ENCODE results near the gene CPB2. TPM values are rescaled to one million over a fixed set of nuclear protein-coding genes. Genes with fewer than 3 reads are reported as not detected.
A peak's percentile ranks its signal among the peaks of the same experiment; 100 is the strongest.

The CPB2 gene
- total RNA-seq, 1 donor from 2014 or later: not detected

DNA sequence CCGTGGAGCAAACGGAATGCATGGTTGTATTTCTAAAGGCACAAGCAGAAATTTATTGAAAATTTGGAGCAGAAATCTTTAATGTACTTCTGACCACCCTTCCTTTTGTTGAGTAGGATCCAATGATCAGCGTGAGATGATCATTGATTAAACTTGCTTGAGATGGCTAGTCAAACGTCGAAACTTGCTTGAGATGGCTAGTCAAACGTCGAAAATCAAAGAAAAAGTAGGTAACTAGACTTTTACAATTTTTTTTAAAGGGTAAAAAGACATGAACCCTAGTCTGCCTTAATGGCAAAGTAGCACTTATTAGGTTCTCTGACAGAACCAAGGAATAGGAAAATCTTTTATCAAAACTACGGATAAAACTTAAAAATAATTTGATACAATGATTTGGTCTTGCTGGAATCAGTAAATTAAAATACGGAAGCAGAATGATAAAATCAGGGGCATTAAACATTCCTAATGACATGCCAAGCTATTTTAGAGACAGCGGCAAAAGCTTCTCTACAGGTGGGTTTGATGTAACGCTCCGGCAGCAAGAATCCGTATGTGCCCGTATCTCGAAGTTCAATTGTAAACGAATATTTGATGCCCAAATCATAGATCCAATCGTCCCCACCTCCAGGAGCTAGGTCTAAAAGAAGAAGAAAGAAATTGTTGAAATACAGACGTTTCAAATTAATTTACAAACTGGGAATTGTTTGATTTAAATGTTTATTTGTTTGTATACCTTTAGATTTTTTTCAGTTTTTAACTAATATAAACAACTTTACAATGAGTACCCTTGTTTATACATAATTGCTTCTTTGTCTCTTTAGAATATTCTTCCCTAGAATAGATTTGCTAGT lies 51.4 kb downstream of the CPB2 start:
- H3K4me1 ChIP-seq (ENCODE audit: control insufficient read depth in 3 of 3, insufficient read depth in 3 of 3, low read length in 3 of 3): peaks cover 8 to 19% (median 10%) of the 10 kb centered on the region in 3 donors
- H3K27ac ChIP-seq (ENCODE audit: low read depth, low read length): peak overlapping the region; percentile 92
- no peaks in the 10 kb centered on the region for H3K36me3 ChIP-seq (ENCODE audit: control insufficient read depth in 3 of 3, insufficient read depth in 3 of 3, low read length in 3 of 3)
- H3K9ac ChIP-seq (ENCODE audit: low read depth in 1 of 3, low read length in 3 of 3): peak overlapping the region; percentile 80 to 94 (median 90)
- H3K9me3 ChIP-seq (ENCODE audit: control insufficient read depth in 3 of 3, low read length in 3 of 3): no peaks in the 10 kb centered on the region
- H3K27me3 ChIP-seq (ENCODE audit: control insufficient read depth in 3 of 3, insufficient read depth in 3 of 3, low read length in 3 of 3): no peaks in the 10 kb centered on the region
- H3K4me3 ChIP-seq (ENCODE audit: low read length in 3 of 3): peak overlapping the region; percentile 73 to 98 (median 91)

DNA sequence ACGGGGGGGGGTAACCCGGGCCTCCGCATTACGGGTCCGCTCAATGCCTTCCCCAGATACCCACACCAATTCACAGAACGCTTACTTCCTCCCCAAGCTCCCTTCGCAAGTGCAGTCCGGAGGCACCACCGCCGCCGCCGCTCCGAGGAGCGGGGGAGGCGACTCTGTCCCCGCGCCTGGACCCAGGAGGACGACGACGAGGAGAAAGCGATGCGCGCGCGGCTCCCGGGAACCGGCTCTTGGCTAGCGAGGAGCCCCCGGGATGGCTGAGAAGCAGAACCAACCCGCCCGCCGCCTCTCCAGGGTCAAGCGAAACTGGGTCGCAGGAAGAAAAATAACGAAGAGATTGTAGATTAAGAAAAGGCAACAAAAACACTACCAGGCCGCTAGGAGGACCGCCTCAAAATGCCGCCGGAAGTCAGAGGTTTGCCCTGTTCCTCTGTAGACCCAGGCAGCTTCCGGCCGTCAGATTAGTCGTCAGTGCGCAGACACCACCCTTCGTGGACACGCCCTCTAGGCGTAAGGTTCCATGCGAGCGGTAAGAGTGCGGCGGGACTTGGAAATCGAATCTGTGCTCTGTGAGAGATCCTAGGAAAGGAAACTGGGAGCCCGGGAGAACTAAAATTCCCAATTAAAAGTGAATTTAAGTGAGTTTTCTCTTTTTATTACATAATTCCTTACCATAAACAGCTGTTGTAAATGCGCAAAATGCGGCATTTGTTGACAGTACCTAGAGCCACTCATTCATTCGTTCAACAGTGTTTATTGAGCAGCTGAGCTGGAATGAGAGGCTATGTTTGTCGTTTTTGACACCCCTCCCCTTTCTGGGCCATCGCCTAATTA lies 52.3 kb downstream of the CPB2 start, which contains the start of gene ZC3H13:
Gene ZC3H13 (minus strand): TSS at position 428 of the 843 bp plus-strand sequence. CDS start 7,239 bp downstream, outside the sequence.
- peak within 1 kb of the TSS; percentile 73 to 98 (median 91) for H3K4me3 ChIP-seq (ENCODE audit: low read length in 3 of 3)
- peaks cover 8 to 19% (median 10%) of the 10 kb centered on the region in 3 donors for H3K4me1 ChIP-seq (ENCODE audit: control insufficient read depth in 3 of 3, insufficient read depth in 3 of 3, low read length in 3 of 3)
- no peaks in the 10 kb centered on the region for H3K36me3 ChIP-seq (ENCODE audit: control insufficient read depth in 3 of 3, insufficient read depth in 3 of 3, low read length in 3 of 3)
- H3K9ac ChIP-seq (ENCODE audit: low read depth in 1 of 3, low read length in 3 of 3): peak within 1 kb of the TSS; percentile 80 to 94 (median 90)
- H3K27me3 ChIP-seq (ENCODE audit: control insufficient read depth in 3 of 3, insufficient read depth in 3 of 3, low read length in 3 of 3): no peaks in the 10 kb centered on the region
- H3K9me3 ChIP-seq (ENCODE audit: control insufficient read depth in 3 of 3, low read length in 3 of 3): no peaks in the 10 kb centered on the region
- peak within 1 kb of the TSS; percentile 92 for H3K27ac ChIP-seq (ENCODE audit: low read depth, low read length)

GRCh38 chr13:46051968-46052318 lies 52.9 kb downstream of the CPB2 start:
- H3K27me3 ChIP-seq (ENCODE audit: control insufficient read depth in 3 of 3, insufficient read depth in 3 of 3, low read length in 3 of 3): no peaks in the 10 kb centered on the region
- H3K9me3 ChIP-seq (ENCODE audit: control insufficient read depth in 3 of 3, low read length in 3 of 3): no peaks in the 10 kb centered on the region
- H3K9ac ChIP-seq (ENCODE audit: low read depth in 1 of 3, low read length in 3 of 3): peak overlapping the region; percentile 80 to 94 (median 90)
- peak overlapping the region; percentile 92 for H3K27ac ChIP-seq (ENCODE audit: low read depth, low read length)
- H3K36me3 ChIP-seq (ENCODE audit: control insufficient read depth in 3 of 3, insufficient read depth in 3 of 3, low read length in 3 of 3): no peaks in the 10 kb centered on the region
- H3K4me3 ChIP-seq (ENCODE audit: low read length in 3 of 3): peak overlapping the region; percentile 73 to 98 (median 91)
- H3K4me1 ChIP-seq (ENCODE audit: control insufficient read depth in 3 of 3, insufficient read depth in 3 of 3, low read length in 3 of 3): peaks cover 8 to 19% (median 10%) of the 10 kb centered on the region in 3 donors

GRCh38 chr13:46050771-46051170 lies 54.1 kb downstream of the CPB2 start:
- Histone ChIP-seq H3K9me3 (ENCODE audit: control insufficient read depth in 3 of 3, low read length in 3 of 3) (no peaks in the 10 kb centered on the region), H3K36me3 (ENCODE audit: control insufficient read depth in 3 of 3, insufficient read depth in 3 of 3, low read length in 3 of 3) (no peaks in the 10 kb centered on the region), H3K4me3 (ENCODE audit: low read length in 3 of 3) (peak overlapping the region in 1 of 3 donors; percentile 11), H3K27me3 (ENCODE audit: control insufficient read depth in 3 of 3, insufficient read depth in 3 of 3, low read length in 3 of 3) (no peaks in the 10 kb centered on the region), H3K27ac (ENCODE audit: low read depth, low read length) (no peak overlapping the region), H3K4me1 (ENCODE audit: control insufficient read depth in 3 of 3, insufficient read depth in 3 of 3, low read length in 3 of 3) (peaks cover 8 to 19% (median 10%) of the 10 kb centered on the region in 3 donors), H3K9ac (ENCODE audit: low read depth in 1 of 3, low read length in 3 of 3) (no peak overlapping the region)

DNA sequence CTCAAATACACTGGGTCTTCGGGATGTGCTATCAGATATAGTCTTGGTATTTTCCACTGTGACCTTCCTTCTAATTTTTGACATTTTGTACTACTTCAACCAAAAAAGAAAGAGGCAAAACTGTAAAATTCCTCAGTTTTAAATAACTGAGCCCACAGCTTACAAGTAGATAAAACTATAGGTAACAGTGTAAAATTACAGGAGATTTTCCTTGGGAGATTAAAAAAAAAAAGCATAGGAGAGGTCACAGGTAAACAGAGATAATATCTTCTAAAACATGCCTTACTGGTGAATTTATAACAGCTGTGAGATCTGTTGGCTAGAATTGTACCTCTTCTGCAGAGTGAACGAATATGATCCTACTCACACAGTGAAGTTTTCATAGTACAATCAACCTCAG lies 59.4 kb downstream of the CPB2 start:
- Histone ChIP-seq H3K4me3 (ENCODE audit: low read length in 3 of 3) (no peak overlapping the region), H3K4me1 (ENCODE audit: control insufficient read depth in 3 of 3, insufficient read depth in 3 of 3, low read length in 3 of 3) (no peaks in the 10 kb centered on the region), H3K9ac (ENCODE audit: low read depth in 1 of 3, low read length in 3 of 3) (peak overlapping the region in 1 of 3 donors; percentile 51), H3K9me3 (ENCODE audit: control insufficient read depth in 3 of 3, low read length in 3 of 3) (no peaks in the 10 kb centered on the region), H3K27ac (ENCODE audit: low read depth, low read length) (no peak overlapping the region), H3K27me3 (ENCODE audit: control insufficient read depth in 3 of 3, insufficient read depth in 3 of 3, low read length in 3 of 3) (no peaks in the 10 kb centered on the region), H3K36me3 (ENCODE audit: control insufficient read depth in 3 of 3, insufficient read depth in 3 of 3, low read length in 3 of 3) (peaks cover 0 to 9% (median 8%) of the 10 kb centered on the region in 3 donors)

- no peaks in the 10 kb centered on the region for H3K27me3 ChIP-seq (ENCODE audit: control insufficient read depth in 3 of 3, insufficient read depth in 3 of 3, low read length in 3 of 3)
- no peak overlapping the region for H3K9ac ChIP-seq (ENCODE audit: low read depth in 1 of 3, low read length in 3 of 3)
- H3K9me3 ChIP-seq (ENCODE audit: control insufficient read depth in 3 of 3, low read length in 3 of 3): no peaks in the 10 kb centered on the region
- H3K4me1 ChIP-seq (ENCODE audit: control insufficient read depth in 3 of 3, insufficient read depth in 3 of 3, low read length in 3 of 3): no peaks in the 10 kb centered on the region
- H3K27ac ChIP-seq (ENCODE audit: low read depth, low read length): no peak overlapping the region
- no peak overlapping the region for H3K4me3 ChIP-seq (ENCODE audit: low read length in 3 of 3)
- peaks cover 0 to 9% (median 8%) of the 10 kb centered on the region in 3 donors for H3K36me3 ChIP-seq (ENCODE audit: control insufficient read depth in 3 of 3, insufficient read depth in 3 of 3, low read length in 3 of 3)
Observed at GRCh38 chr13:46043647-46044046, 61.2 kb downstream of the CPB2 start.

DNA sequence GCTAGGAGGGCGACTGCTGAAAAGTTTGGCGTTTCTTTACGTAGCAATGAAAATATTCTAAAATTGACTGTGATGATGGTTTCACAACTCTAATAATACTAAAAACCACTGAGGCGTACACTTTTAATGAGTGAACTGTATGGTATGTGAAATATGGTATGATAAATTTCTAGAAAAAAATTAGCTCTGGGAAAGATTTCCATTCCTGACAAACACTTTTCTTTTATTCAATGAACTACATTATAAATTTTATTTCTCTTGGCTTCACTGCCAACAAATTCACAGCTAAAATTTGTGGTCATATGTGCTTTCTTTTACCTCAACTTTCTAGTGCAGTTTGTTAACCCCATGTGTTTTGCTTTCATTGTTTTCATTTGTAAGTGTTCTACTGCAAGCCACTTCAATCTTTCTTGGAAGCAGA lies 63.4 kb downstream of the CPB2 start:
- H3K4me3 ChIP-seq (ENCODE audit: low read length in 3 of 3): no peak overlapping the region
- no peak overlapping the region for H3K9ac ChIP-seq (ENCODE audit: low read depth in 1 of 3, low read length in 3 of 3)
- no peaks in the 10 kb centered on the region for H3K9me3 ChIP-seq (ENCODE audit: control insufficient read depth in 3 of 3, low read length in 3 of 3)
- H3K4me1 ChIP-seq (ENCODE audit: control insufficient read depth in 3 of 3, insufficient read depth in 3 of 3, low read length in 3 of 3): no peaks in the 10 kb centered on the region
- H3K36me3 ChIP-seq (ENCODE audit: control insufficient read depth in 3 of 3, insufficient read depth in 3 of 3, low read length in 3 of 3): peaks cover 0 to 17% (median 14%) of the 10 kb centered on the region in 3 donors
- no peak overlapping the region for H3K27ac ChIP-seq (ENCODE audit: low read depth, low read length)
- H3K27me3 ChIP-seq (ENCODE audit: control insufficient read depth in 3 of 3, insufficient read depth in 3 of 3, low read length in 3 of 3): no peaks in the 10 kb centered on the region

DNA sequence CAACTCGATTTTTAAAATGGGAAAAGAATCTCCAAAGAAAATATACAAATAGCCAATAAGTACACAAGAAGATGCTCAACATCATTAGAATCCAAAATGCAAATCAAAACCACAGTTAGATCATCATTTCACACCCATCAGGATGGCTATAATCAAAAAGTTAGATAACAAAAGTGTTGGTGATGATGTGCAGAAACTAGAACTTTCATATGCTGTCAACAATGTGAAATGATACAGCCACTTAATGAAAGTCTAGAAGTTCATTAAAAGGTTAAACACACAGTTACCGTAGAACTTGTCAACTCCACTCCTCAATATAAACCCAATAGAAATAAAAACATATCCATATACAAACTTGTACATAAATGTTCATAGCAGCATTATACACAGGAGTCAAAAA lies 64.1 kb downstream of the CPB2 start:
- no peaks in the 10 kb centered on the region for H3K4me1 ChIP-seq (ENCODE audit: control insufficient read depth in 3 of 3, insufficient read depth in 3 of 3, low read length in 3 of 3)
- H3K27me3 ChIP-seq (ENCODE audit: control insufficient read depth in 3 of 3, insufficient read depth in 3 of 3, low read length in 3 of 3): no peaks in the 10 kb centered on the region
- H3K36me3 ChIP-seq (ENCODE audit: control insufficient read depth in 3 of 3, insufficient read depth in 3 of 3, low read length in 3 of 3): peaks cover 0 to 17% (median 14%) of the 10 kb centered on the region in 3 donors
- no peak overlapping the region for H3K27ac ChIP-seq (ENCODE audit: low read depth, low read length)
- no peak overlapping the region for H3K9ac ChIP-seq (ENCODE audit: low read depth in 1 of 3, low read length in 3 of 3)
- no peaks in the 10 kb centered on the region for H3K9me3 ChIP-seq (ENCODE audit: control insufficient read depth in 3 of 3, low read length in 3 of 3)
- H3K4me3 ChIP-seq (ENCODE audit: low read length in 3 of 3): no peak overlapping the region

- no peaks in the 10 kb centered on the region for H3K27me3 ChIP-seq (ENCODE audit: control insufficient read depth in 3 of 3, insufficient read depth in 3 of 3, low read length in 3 of 3)
- no peak overlapping the region for H3K4me3 ChIP-seq (ENCODE audit: low read length in 3 of 3)
- no peak overlapping the region for H3K27ac ChIP-seq (ENCODE audit: low read depth, low read length)
- no peaks in the 10 kb centered on the region for H3K9me3 ChIP-seq (ENCODE audit: control insufficient read depth in 3 of 3, low read length in 3 of 3)
- peaks cover 0 to 22% (median 14%) of the 10 kb centered on the region in 3 donors for H3K36me3 ChIP-seq (ENCODE audit: control insufficient read depth in 3 of 3, insufficient read depth in 3 of 3, low read length in 3 of 3)
- H3K4me1 ChIP-seq (ENCODE audit: control insufficient read depth in 3 of 3, insufficient read depth in 3 of 3, low read length in 3 of 3): no peaks in the 10 kb centered on the region
- H3K9ac ChIP-seq (ENCODE audit: low read depth in 1 of 3, low read length in 3 of 3): no peak overlapping the region
Observed at GRCh38 chr13:46039411-46040182, 65.2 kb downstream of the CPB2 start.

Data from skeletal muscle tissue (tissue), 4 donors.